Suppressor macrophage treated with lipopolysaccharide for 4 hours (primary cell): Measurements from ENCODE around the gene STK33.
A peak's percentile ranks its signal among the peaks of the same experiment; 100 is the strongest.

Experiments
- DNase-seq: peaks from one replicate; pipeline ENCODE4 v3.0.0-alpha.2; 2020

Gene STK33

GRCh38 chr11:8408151-8408941 is 185.7 kb downstream of the STK33 start:
- no peak for DNase-seq

DNA sequence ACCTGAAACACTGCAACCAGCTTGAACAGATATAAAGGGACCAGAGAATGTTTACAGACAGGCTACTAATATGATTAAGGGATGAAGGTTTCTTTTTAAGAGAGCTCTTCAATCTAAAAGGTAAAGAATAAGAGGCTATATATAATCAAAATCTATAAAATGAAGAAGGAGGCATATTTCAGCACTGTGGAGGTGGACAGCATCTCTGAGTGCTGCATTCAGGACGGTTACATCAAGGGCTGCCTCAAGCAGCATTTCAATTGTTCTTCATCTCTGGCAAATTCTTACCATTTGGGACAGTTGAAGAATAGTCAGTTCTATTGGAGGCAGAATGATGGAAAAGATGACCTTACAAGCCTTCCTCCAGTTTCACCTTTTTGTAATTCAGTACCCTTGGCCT is 190.7 kb downstream of the STK33 start:
- DNase-seq, result no peak

DNA sequence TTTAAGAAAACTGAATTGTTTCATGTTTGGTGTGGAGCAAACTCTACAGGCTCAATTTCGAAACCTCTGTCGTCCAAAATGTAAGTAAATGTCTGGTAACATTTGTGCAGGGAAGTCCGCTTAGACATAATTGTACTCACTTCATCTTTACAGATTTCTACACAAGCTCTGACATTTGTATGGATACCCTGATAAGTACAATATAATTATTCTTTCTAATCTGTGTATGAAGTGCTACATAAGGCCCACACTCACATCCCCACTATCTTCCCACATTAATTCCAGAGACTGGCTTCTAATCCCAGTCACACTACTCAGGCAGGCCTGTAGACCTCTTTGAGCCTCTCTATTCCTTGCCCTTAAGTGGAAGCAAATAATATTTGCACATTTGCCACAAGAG is 201.1 kb downstream of the STK33 start:
- DNase-seq, result no peak

DNA sequence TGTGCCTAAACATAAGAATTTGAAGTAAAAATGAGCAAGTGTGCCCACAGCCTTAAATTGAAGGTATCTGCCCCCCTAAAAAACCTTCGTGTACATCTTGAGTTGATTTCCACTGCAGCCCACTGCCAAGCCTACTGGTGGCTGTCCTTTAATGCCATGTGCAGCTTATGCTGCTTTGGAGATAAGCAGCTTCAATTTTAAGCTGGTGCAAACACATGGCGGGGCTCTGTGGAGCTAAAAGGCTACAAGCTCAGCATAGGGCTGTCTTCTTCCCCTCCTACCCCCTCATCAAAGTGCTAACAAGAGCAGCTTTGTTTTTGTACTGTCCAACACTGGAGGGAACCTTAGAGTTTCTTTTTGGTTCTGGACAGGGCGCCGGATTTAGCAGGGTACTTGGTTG is 201.9 kb downstream of the STK33 start:
- no peak for DNase-seq

GRCh38 chr11:8390851-8391612 is 203.0 kb downstream of the STK33 start:
- DNase-seq, result no peak

DNA sequence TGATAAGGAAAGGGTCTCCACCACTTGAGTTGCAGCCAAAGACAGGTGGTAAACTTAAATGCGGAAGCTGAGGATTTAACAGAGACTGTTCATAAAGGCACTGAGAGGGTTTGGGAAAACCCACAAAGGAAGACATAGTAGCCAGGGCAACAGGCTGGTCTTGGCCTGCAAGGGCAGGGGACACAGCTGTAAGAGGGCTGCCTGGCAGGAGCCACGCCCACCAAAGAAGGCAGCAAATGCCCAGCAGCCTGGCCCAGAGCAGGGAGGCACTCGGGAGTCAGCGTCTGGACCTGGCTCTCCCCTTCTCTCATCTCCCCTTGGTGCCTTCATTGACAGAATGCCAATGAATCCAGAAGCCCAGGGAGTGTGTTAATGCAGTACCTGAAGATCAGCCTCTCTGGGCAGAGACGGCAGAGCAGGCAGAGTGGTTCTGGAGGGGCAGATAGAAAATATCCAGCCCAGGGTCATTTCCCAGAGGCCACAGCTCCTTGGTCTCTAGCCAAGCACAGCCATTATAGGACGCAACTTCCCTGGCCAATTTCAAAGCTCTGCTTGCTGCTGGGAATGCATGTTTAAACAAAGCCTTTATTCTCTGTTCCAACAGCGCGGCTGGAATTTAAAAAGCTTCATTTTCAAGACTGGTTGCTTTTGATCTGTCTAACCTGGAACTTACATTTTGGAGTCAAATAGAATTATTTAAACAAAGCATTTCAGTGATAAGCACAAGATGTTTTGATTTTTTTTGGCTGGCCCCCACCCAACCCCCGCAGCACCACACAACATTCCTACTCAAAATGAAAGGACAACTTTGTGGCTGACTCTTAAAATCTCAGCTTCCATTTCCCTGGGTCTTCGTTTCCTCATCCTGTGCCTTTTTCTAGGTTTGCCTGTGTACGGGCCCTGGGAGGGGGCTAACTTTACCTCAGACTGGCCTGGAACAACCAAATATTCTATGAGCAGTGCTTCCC is 204.7 kb downstream of the STK33 start:
- DNase-seq, result no peak

DNA sequence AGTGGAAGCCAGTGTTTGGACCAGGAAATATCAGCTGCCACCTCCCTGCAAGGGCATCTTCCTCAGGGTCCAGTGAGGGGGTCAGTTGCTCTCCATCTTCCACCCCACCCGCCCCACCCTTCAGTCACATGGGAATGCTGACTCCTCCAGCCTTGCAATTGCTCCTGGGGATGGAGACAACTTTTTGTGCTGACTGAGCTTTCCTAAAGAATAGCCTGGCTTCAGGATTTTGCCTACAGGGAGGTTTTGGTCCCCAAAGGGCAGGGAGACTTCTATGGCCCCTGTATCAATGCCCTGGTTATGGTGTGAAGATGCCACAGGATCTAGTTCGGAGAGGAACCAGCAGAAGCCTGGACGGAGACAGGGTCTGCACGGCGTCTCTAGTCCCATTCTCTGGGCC is 206.3 kb downstream of the STK33 start:
- DNase-seq, result no peak

DNA sequence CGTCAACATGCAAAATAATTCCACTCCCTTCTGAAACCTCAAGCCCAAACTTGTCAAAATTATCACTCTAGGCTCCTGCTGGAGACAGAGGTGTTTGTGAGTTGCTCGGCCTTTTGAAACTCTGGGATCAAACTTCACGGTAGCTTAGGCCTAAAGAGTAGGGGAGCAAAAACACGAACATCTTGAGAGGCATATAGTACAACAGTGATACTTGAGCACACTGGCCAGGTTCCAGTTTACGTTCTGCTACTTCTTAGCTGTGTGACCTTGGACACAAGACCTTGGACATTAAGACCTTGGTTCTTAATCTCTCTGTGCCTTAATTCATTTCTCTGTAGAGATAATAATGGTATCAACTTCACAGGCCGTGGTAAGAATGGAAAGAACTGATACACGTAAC is 206.9 kb downstream of the STK33 start:
- no peak for DNase-seq

- DNase-seq, result no peak
Observed at GRCh38 chr11:8386134-8386864, 207.7 kb downstream of the STK33 start.

GRCh38 chr11:8384199-8384821 is 209.7 kb downstream of the STK33 start:
- no peak for DNase-seq

GRCh38 chr11:8383627-8384026 is 210.4 kb downstream of the STK33 start:
- no peak for DNase-seq

DNA sequence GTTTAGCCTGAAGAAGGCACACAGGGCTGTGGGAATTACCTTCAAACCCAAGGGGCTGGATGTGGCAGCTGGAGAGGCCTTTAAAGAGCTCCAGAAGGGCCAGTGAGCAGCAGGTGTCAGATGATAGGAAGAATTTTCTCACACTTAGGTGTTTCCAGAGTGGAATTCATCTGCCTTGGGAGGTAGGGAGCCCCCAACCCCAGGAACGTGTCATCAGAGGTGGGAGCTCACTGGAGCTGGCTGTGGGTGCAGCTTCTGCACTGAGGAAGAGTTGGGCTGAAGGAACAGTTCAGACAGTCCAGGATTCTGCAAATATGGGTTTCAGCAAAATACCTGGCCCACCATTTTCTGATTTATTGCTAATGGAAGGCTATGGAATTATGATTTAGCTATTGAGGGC is 210.8 kb downstream of the STK33 start:
- no peak for DNase-seq

DNA sequence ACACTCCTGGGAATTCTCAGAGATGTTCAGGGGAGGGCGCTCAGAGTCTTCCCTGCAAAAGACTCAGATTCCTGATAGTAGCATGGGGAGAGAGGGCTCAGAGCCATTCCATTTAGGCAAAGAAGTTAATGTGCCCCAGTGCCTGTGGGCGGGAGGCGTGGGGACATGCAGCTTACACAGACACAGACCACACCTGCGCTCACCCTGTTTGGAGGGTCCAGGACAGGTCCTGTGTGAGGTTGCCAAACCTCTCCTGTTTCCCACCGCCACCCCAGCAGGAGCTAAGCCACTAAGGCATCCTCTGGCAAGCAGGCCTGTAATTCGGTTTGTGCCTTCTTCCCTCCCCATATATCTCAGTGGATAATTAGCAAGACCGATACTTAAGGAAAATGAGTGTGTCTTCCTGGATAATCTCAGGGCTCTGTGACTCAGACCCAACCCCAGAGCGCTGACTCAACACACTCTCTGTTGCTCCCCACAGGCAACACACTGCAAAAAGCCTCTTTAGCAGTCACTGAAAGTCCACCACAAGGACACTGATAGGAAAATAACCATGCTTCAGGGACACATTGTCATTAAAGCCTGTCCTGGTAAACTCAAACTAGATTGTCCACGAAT is 211.5 kb downstream of the STK33 start:
- no peak for DNase-seq

GRCh38 chr11:8381871-8382396 is 212.1 kb downstream of the STK33 start:
- no peak for DNase-seq

DNA sequence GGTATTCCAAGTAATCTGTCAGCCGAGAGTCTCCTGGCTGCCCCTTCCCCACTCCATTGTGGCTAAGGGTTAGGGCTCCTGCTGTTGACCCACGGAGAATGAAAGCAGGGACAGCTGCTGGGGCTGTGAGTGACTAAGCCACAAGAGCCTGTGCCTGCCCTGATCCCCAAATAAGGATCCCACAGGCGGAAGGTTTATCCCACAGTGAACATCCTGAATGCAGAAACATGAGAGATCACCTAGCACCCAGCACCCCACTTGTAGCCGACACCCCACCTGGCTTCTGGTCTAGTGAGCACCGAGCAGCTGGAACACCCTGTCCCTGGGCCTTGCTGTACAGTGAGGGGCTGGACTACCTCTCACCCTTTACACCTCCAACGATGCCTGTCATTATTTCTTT is 212.7 kb downstream of the STK33 start:
- DNase-seq, result no peak

DNA sequence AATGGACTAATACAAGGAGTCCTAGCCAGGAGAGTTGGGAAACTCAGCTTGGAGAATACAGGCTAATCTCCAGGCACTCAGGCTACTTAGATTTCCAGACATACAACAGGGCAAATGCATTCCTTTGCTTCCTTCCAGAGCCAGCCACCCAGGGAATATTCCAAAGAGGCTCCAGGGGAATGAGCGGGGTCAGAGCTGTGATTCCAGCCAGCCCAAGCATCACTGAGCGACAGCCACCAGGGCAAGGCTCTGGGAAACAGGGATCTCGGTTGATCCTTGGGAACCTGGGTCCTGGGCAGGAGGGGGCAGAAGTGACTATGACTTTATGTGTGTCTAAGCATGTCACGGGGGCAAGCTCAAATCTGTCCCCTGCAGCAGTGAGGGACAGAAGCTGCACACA is 218.1 kb downstream of the STK33 start:
- DNase-seq, result no peak

GRCh38 chr11:8375460-8375859 is 218.6 kb downstream of the STK33 start:
- peak; percentile 6 for DNase-seq

DNA sequence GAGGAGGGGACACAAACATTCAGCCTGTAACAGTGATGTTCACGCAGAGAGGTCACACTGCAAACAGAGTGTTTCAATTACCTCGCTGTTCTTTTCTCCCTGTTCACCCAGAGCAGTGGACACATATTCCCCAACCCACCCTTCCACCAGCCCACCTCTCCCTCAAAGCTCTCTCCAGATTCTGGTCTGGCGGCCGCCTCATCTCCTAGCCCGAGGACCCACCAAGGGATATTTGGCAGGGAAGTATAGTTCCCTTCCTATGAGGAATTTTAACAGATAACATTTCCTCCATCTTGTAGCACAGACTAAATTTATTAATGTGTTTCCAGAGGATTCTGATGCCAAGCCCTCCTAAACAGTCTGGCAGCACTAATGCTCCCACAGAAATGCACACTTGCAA is 219.3 kb downstream of the STK33 start:
- DNase-seq, result no peak

- DNase-seq, result no peak
Observed at GRCh38 chr11:8373519-8374432, 220.3 kb downstream of the STK33 start.
